Medulla oblongata (tissue), 1 donor: ENCODE measurements around the gene TYSND1.
"Not testable (repeated sequence)": the region's sequence is repeated elsewhere in the genome, so short reads cannot be mapped to it uniquely, and the experiment has no call there.

Experiments
- DNase-seq: peaks from one replicate; pipeline ENCODE4 v3.0.0-alpha.2; 2015; ENCODE audit errors: extremely low spot score

Gene TYSND1

DNA sequence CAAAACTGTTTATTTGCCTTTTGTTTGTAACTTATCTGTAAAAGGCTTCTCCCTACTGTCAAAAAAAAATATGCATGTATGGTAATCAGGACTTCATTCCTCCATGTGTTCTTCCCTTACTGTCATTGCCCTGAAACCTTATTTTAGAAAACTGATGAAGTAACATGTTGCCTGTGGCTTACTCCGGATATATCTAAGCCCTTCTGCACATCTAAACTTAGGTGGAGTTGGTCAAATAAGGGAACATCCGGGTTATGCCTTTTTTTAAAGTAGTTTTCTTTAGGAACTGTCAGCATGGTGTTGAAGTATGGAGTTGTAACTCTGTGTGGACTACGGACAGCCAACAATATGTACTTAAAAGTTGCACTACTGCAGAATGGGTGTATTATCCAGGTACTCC, 17.7 kb upstream of the TYSND1 start:
- DNase-seq = no peak

GRCh38 chr10:70163448-70163847, 16.9 kb upstream of the TYSND1 start:
- no peak for DNase-seq

DNA sequence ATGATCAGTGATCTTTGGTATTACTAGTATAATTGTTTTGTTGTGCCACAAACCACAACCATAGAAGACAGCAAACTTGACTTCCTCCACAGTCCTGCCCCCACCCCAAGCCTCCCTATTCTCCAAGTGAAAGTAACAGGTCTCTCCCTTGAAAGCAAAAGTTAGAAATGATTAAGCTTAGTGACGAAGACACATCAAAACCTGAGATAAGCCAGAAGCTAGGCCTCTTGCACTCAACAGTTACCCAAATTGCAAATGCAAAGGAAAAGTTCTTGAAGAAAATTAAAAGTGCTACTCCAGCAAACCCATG, 16.3 kb upstream of the TYSND1 start:
- DNase-seq = no peak

DNA sequence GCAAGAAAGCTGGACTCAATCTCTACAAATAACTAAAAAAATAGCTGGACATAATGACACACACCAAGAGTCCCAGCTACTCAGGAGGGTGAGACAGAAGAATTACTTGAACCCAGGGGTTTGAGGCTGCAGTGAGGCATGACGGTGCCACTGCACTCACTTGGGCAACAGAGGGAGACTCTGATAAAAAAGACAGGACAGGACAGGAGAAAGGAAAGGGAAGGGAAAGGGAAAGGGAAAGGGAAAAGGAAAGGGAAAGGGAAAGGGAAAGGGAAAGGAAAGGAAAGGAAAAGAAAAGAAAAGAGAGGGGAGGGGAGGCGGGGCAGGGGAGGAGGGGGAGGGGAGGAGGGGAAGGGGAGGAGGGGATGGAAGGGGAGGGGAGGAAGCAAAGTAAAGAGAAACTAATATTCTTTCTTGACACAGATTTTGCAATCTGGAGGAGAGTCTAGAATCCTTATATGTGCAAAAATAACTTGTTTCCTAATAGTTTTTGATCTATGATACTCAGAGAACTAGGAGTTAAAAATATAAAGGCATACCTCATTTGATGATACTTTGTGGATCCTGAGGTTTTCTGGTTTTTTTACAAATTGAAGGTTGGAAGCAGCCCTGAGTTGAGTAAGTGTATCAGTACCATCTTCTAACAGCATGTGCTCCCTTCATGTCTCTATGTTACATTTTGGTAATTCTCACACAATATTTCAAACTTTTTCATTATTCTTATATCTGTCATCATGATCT, 15.8 kb upstream of the TYSND1 start:
- no peak for DNase-seq

DNA sequence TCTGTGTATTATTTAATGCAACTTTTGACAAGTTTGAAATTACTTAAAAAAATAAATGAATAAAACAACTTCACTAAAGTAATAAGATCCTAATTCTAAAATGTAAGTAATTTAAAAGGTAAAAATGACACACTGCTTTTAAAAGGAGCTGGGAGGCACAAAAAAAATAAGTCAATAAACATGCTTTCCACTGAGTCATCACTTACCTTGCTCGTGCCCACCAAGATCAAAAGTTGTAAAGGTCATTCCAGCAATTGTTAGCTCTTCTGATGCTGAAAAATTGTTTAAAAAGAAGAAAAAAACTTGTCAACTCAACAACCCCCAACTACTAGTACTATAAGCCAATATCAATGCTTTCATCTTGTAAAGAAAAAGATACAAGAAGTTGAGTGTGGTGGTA, 14.3 kb upstream of the TYSND1 start:
- DNase-seq = no peak

GRCh38 chr10:70159366-70159765, 12.9 kb upstream of the TYSND1 start:
- not testable (repeated sequence) for DNase-seq

DNA sequence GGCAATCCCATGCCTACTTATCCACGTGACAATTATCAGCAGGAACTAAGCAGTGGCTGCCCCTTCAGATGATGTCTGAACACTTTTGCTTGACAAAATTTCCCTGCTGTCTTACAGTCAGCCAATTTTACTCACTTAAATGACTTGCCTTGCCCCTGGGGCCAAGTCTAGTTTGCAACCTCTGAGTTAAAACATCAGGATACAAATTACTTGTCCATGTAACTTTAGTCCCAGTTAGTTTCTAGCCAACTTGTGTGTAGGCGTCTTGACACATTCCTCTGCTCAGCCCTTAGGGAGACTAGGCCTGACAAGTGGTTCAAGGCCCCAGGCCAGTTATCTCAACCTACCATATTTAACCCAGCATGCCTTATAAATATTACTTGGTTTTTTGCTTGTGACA, 11.6 kb upstream of the TYSND1 start:
- no peak for DNase-seq

- no peak for DNase-seq
These were observed 8.8 kb upstream of the TYSND1 start for GRCh38 chr10:70155255-70155838.

- DNase-seq = no peak
These were observed 2.0 kb upstream of the TYSND1 start for GRCh38 chr10:70148516-70148915.

DNA sequence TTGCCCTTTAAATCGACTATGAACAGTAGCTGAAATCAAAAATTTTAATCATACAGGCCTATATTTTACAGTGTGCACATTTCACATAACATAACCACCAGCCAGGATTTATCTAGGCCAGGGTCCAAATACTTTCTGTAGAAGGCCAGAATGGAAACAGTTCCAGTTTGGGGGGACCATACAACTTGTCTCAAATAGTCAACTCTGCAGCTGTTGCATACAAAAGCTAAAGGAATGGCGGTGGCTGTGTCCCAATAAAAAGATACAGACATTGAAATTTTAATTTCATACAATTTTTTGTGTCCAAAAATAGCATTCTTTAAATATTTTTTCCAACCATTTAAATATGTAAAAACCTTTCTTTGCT, 742 bp upstream of the TYSND1 start:
- DNase-seq = no peak

DNA sequence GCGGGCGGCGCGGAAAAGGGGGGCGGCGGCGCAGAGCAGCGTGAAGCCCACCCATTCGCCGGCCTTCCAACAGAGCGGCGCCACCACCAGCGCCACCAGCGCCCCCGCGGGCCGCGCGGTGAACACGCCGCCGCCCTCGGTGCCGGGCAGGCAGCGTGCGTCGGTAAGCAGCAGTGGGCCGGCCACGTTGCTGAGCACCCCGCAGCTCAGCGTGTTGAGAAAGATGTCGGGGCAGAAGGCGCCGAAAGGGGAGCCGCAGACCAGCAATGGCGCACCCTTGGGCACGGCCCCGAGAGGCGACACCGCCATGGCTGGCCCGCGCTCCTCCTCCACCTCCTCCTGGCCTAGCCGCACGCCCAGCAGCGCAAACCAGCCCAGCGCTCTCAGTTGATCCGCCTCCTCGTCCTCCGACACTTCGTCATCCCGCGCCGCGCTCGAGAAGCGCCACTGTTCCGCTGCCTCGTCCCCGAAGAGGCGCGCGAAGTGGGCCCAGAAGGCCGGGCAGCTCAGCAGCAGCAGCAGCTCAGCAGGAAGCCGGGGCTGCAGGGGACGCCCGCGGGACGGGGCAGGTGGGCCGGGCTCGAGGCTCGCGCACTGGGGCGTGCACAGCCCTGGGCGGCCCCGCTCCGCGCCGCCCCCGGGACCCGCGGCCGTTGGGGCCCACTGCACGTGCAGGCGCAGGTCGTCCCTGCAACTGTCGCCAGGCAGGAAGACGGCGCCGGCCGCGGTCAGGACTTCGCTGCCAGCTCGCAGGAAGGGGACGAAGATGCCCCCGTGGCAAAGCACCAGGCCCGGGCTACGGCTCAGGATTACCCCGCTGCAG, 623 bp downstream of the TYSND1 start:
- peak; percentile 60 for DNase-seq

GRCh38 chr10:70145166-70145665, 1.3 kb downstream of the TYSND1 start:
- DNase-seq = no peak

- DNase-seq = no peak
These were observed 2.0 kb downstream of the TYSND1 start for GRCh38 chr10:70144372-70145110.

DNA sequence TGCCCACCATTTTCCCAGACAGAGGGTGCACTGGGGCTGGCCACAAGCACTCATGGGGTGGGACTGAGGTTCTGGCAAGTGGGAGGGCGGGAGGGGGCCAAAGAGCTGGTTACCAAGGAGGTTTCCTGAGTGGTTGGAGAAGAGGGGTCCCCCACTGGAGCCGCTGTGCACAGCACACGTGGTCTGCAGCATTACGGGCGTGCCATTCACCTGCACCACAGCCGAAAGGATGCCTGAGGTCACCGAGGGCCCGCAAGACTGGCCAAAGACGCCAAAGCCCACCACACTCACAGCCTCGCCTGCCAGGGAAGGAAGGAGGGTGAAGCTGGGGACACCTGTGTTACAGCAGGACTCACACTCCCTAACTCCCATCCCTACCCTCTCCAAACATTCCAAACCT, 3.9 kb downstream of the TYSND1 start:
- no peak for DNase-seq

DNA sequence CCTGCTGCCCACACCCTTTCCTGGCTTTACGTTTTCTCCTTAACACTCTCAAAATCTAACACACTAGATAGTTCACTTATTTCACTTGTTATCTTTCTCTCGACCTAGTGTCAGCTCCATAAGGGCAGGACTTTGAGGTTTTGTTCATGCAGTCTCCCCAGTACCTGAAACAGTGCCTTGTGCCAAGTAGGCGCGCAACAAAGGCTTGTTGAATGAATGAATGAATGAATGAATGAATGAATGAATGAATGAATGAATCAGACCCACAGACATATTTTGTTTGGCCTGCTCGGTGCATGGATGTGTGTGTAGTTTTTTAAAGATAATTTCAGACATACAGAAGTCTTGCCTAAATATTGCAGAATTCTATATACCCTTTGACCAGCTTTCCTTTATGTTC, 6.2 kb downstream of the TYSND1 start:
- DNase-seq = no peak

DNA sequence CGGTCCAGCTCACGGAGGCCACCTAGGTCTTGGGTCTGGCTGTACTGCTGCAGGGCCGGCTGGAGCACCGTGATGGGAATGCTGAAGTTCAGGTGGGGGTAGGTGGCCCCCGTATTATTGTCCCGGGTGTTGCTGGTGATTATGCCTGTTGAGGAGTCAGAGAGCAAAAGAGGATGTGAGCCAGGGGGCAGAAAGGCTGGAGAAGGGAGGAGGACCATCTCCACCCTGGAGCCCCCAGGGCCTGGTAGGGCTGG, 6.6 kb downstream of the TYSND1 start:
- DNase-seq = no peak

DNA sequence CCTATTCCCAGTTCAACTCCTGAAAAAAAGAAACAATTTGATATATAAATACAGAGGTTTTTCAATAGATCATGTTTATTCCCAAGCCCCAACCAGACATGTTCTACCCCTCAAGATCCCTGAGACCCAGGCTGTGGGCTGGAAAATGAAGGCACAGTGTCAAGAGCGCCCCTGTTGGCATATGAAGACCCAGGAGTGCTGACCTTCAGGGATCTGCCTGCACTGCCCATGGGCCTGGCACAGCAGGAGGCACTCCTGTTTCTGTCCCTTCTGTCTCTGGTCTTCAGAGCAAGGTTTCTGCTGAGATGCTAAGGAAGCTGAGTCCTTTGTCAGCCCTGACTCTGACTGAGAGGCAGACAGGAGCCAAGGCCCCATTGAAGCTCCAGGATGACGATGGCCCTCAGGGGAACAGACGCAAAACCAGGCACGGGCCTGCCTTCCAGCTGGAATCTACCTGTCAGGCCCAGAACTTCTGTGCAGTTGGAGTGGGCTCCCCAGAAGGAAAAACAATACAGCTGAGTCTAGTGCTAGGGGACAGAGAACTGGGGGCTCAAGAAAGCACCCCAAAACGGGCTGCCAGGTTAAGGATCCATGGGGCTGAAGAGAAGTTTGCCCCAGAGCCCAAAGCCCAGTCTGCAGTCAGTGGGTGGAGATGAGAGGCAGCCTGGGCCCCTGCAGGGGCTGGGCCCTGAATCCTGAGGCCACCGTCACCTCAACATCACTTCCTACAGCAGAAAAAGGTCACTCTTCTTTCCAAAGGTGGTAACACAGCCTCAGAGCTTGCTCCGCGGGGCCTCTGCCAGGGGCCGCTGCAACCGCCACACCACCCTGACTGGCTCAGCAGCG, 7.1 kb downstream of the TYSND1 start:
- no peak for DNase-seq

GRCh38 chr10:70137927-70138883, 8.3 kb downstream of the TYSND1 start:
- DNase-seq = no peak

GRCh38 chr10:70137135-70137534, 9.4 kb downstream of the TYSND1 start:
- no peak for DNase-seq

- DNase-seq = no peak
These were observed 10.8 kb downstream of the TYSND1 start for GRCh38 chr10:70135684-70136083.
